Uterus (tissue), 4 donors: ENCODE data around the gene SLC38A8. TPM values are rescaled to one million over a fixed set of nuclear protein-coding genes. Genes with fewer than 3 reads are reported as not detected.

ENCODE experiments used
- DNase-seq, 2 donors: peaks; one replicate each; pipeline ENCODE4 v3.0.0-alpha.2; 2019 to 2020
- H3K27ac ChIP-seq, 2 donors: fragments of 200-600 bp; sonication (generic); 1 replicate in 1 of 2; 2 replicates in 1 of 2; pipeline ENCODE4 v1.5.1; 2016 to 2018
- H3K27me3 ChIP-seq, 2 donors: fragments of 200-600 bp; sonication (generic); one replicate each; pipeline ENCODE4 v1.5.1; 2018 to 2019; ENCODE audit warnings: control low read depth in 1 of 2
- H3K36me3 ChIP-seq, 2 donors: fragments of 200-600 bp; sonication (generic); one replicate each; pipeline ENCODE4 v1.5.1; 2019; ENCODE audit warnings: control low read depth in 1 of 2
- H3K4me1 ChIP-seq, 2 donors: fragments of 200-600 bp; sonication (generic); one replicate each; pipeline ENCODE4 v1.5.1; 2018 to 2019; ENCODE audit warnings: control low read depth in 1 of 2
- H3K4me3 ChIP-seq, 2 donors: fragments of 200-600 bp; sonication (generic); 1 replicate in 1 of 2; 2 replicates in 1 of 2; pipeline ENCODE4 v1.5.1; 2018 to 2019; ENCODE audit warnings: mild to moderate bottlenecking in 1 of 2
- H3K9me3 ChIP-seq, 2 donors: fragments of 200-600 bp; sonication (generic); one replicate each; pipeline ENCODE4 v1.5.1; 2019; ENCODE audit warnings: control low read depth in 1 of 2
- CTCF ChIP-seq, 4 experiments: fragments of 200-600 bp in 2 of 4; fragments of 450-650 bp in 2 of 4; sonication (generic) in 2 of 4; IDR thresholded peaks; one replicate each; pipeline ENCODE4 v1.5.1; 2016 to 2019; ENCODE audit warnings: antibody characterized with exemption in 4 of 4, mild to moderate bottlenecking in 2 of 4, moderate library complexity in 1 of 4
- POLR2A ChIP-seq, 2 donors: fragments of 450-650 bp; IDR thresholded peaks; one replicate each; pipeline ENCODE4 v1.6.1; 2016; ENCODE audit warnings: antibody characterized with exemption in 2 of 2, mild to moderate bottlenecking in 1 of 2, moderate library complexity in 1 of 2
- intact Hi-C: fragments of 100-400 bp; cut with DNase I; formaldehyde crosslinking; loops from one replicate; pipeline ENCODE4 v1.15.1; 2023; ENCODE audit warnings: low total_unique reads
- total RNA-seq, 4 donors: library from RNA; depleted of rRNA in 3 of 4; stranded (reverse); fragments of >200 nt in 3 of 4; gene quantifications; one replicate each; pipeline versions ENCODE4 v1.1.0 to v1.2.4, GENCODE V29; 2014 to 2023
- donor health status: DM: yes; HTN: yes; CAD: no.

SLC38A8 gene
- total RNA-seq, 4 donors from 2014 or later = 1.3 TPM; not detected in 3

- TF ChIP-seq POLR2A (IDR thresholded peaks at IDR 0.05) = no peak
- no peak for TF ChIP-seq CTCF (IDR thresholded peaks at IDR 0.05)
- H3K9me3 ChIP-seq = no peaks in the 10 kb centered on the region
- no peaks in the 10 kb centered on the region for H3K36me3 ChIP-seq
- intact Hi-C loops = no loop called here
- DNase-seq = no peak
- H3K27me3 ChIP-seq = no peaks in the 10 kb centered on the region
- H3K27ac ChIP-seq = no peak overlapping the region
- no peaks in the 10 kb centered on the region for H3K4me1 ChIP-seq
- no peak overlapping the region for H3K4me3 ChIP-seq
Measured at GRCh38 chr16:84001726-84002125, 40.9 kb downstream of the SLC38A8 start.

- no peak for TF ChIP-seq POLR2A (IDR thresholded peaks at IDR 0.05)
- TF ChIP-seq CTCF (IDR thresholded peaks at IDR 0.05) = no peak
- DNase-seq = no peak
- no peak overlapping the region for H3K4me3 ChIP-seq
- H3K36me3 ChIP-seq = no peaks in the 10 kb centered on the region
- no peaks in the 10 kb centered on the region for H3K9me3 ChIP-seq
- intact Hi-C loops = no loop called here
- H3K27ac ChIP-seq = no peak overlapping the region
- H3K27me3 ChIP-seq = no peaks in the 10 kb centered on the region
- no peaks in the 10 kb centered on the region for H3K4me1 ChIP-seq
Measured at GRCh38 chr16:84000989-84001642, 41.5 kb downstream of the SLC38A8 start.

GRCh38 chr16:83998091-83998490 lies 44.5 kb downstream of the SLC38A8 start:
- H3K36me3 ChIP-seq = no peaks in the 10 kb centered on the region
- H3K4me1 ChIP-seq = no peaks in the 10 kb centered on the region
- no peak for DNase-seq
- no peak for TF ChIP-seq CTCF (IDR thresholded peaks at IDR 0.05)
- TF ChIP-seq POLR2A (IDR thresholded peaks at IDR 0.05) = no peak
- no peaks in the 10 kb centered on the region for H3K27me3 ChIP-seq
- no peak overlapping the region for H3K27ac ChIP-seq
- no peak overlapping the region for H3K4me3 ChIP-seq
- no peaks in the 10 kb centered on the region for H3K9me3 ChIP-seq
- intact Hi-C loops = no loop called here

- Histone ChIP-seq H3K4me1 (no peaks in the 10 kb centered on the region), H3K27ac (no peak overlapping the region), H3K36me3 (no peaks in the 10 kb centered on the region), H3K9me3 (no peaks in the 10 kb centered on the region), H3K27me3 (no peaks in the 10 kb centered on the region), H3K4me3 (no peak overlapping the region)
- DNase-seq = no peak
- TF ChIP-seq CTCF (IDR thresholded peaks at IDR 0.05) = no peak
- no peak for TF ChIP-seq POLR2A (IDR thresholded peaks at IDR 0.05)
- intact Hi-C loops = no loop called here
Measured at GRCh38 chr16:83996481-83997252, 45.9 kb downstream of the SLC38A8 start.

- Histone ChIP-seq H3K27me3 (no peaks in the 10 kb centered on the region), H3K4me1 (no peaks in the 10 kb centered on the region), H3K4me3 (no peak overlapping the region), H3K36me3 (no peaks in the 10 kb centered on the region), H3K27ac (no peak overlapping the region), H3K9me3 (no peaks in the 10 kb centered on the region)
- no peak for DNase-seq
- intact Hi-C loops = no loop called here
- TF ChIP-seq POLR2A (IDR thresholded peaks at IDR 0.05) (no peak), CTCF (IDR thresholded peaks at IDR 0.05) (no peak)
Measured at GRCh38 chr16:83995754-83996153, 46.8 kb downstream of the SLC38A8 start.
